Effector CD8-positive, alpha-beta T cell (primary cell): Measurements from ENCODE around the gene NCAPD3.

Experiments used
- DNase-seq: peaks from one replicate; lab custom pipeline; 2025; lab: John Stamatoyannopoulos, UW

Gene NCAPD3

DNA sequence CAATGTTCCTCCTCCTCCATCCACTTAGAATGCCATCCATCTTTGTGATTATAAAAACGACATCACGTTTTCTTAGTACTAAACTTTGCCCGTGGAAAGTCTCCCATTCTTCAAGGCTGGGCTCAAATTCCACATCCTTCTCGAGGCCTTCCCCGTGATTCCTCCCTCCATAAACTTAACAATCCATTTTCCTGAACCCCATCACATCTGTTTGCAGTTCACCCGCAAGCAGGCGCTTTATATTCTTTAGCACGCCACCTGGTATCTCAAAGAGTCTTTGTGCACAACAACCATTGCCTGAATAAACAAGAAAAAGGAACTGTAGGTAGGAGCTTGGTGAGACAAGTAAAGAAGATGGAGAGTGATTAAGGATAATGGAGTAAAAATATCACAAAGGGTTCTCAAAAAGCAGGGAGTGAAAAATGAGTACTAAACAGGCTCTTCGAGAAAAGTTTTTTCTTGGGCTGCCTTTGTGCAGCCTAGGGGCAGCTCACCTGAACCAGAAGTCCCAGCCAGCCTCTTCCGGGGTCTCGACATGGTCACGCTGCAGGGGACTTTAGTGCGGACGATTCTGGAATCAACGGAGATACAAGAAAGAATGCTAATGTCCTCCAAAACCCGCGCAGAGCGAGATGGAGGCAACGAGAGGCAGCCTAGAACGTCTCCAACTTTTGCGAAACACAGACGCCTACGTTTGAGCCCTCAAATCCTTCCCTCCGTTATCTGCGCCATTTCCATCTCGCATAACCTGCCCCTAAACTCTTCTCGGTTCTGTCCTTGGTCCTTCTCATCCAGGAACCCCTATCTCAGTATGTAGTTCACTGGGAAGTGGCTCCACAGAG lies 28.8 kb upstream of the NCAPD3 start:
- DNase-seq = no peak

DNA sequence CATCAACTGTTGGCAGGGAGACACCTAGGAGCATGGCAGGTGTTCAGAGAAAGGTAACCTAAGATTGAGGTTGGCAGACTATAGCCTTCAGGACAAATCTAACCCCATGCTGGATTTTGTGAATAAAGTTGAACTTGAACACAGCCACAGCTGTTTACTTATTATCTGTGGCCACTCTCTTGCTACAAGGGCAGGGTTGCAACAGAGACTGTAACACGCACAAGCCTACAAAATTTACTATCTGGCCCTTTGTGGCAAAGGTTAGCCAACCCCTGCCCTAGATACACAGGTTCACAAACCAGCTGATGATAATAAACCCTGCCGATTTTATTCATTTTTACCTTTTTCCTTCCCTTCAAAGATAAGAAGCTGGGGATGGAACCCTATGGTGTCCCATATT lies 26.9 kb upstream of the NCAPD3 start:
- DNase-seq = no peak

GRCh38 chr11:134250246-134250645 lies 26.5 kb upstream of the NCAPD3 start:
- DNase-seq = no peak

DNA sequence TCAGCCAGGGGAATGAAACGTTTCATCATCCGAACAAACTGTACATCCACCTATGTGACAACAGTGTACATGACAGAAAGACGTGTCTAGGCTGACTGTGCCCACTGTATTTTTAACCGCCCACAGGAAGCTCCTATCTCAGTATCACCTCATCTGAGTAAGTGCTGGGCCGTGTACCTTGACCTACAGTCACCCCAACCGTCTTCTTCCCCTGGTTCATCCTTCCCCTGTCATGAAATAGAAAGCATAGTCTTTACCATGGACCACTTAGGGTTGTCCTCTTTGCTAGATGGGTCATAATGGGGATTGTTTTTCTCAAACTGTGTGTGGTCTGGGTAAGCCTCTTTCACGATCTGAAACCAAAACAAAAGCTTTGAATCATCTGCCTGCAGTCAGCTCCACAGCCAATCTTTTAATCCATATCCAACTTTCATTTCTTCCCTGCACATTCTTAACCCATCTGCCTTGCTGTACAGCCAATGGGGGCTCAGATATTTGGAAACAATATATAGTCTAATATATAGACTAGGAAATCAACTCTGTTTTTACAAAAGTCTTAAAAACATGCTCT lies 25.2 kb upstream of the NCAPD3 start:
- DNase-seq = no peak

DNA sequence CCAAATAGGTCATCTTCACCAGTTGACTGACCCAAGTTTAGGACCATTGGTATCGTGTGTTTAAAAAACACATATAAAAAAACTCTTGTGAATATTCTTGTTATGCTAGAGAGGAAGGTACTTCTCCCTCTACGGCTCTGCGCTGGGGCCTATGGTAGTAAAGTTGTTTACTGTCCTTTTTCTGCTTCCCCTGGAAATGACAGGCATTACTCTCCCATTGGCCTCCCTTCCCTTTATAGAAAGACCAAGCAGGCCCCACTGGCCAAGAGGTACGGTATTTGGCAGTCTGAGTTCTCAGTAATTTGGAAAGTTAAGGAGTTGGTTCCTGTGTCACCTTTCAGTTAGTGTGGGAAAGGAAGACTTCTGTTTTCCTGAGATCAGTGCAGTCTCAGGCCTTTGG lies 22.9 kb upstream of the NCAPD3 start:
- no peak for DNase-seq

DNA sequence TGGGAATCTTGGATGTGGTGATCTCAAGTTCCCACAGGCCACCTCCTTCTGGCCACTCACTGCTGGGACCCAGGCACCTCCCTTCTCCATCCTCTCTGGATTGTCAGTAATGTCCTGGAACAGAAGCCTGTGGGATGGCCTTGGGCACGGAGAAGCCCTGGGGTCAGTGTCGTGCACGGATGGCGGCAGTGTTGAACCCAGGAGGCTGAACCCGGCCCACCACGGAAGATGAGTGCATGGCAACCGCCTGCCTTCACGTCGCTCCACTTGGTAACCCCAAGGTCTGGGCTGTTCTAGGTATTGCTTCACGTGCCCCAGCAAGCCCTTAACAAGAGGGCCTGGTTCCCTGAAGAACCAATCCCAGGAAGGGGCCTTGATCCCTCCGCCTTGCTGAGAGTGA lies 22.3 kb upstream of the NCAPD3 start:
- no peak for DNase-seq

GRCh38 chr11:134245434-134245833 lies 21.7 kb upstream of the NCAPD3 start:
- DNase-seq = no peak

- DNase-seq = no peak
Observed at GRCh38 chr11:134244593-134244992, 20.8 kb upstream of the NCAPD3 start.

DNA sequence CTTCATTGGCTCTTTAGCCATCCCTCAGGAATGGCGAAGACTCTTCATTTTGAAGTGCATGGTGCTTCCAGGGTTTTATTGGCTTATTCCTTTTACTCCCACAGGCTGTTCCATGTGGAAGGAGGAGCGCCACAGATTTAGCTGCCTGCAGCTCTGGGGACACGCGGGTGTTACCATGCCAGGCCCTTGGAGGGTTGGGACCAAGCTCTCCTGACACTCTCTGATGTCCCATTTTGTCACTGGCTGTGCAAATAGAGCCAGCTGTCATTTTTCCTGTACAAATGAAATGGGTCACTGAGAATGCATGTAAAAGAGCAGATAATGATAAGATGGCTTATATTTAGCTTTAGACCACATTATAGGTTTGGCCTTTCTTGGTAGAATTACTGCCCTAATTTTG lies 20.1 kb upstream of the NCAPD3 start:
- no peak for DNase-seq

DNA sequence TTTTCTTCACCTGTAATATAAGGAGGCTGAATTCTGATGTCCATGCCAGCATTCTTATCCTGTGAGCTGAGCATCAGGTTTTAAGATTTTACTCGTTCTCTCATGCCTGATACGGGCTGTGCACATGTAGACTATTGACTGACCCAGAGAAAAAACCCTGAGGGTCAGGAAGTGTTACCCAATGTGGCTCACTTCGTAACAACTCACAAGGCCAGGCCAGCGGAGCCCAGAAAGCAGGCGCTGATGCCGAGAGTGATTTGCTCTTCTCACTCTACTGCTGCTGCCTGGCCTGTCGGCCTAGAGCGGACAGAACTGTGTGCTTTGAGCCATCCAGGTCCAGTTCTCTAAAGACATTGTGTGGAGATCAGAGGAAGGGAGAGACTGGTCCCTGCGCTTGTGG lies 18.6 kb upstream of the NCAPD3 start:
- DNase-seq = no peak

DNA sequence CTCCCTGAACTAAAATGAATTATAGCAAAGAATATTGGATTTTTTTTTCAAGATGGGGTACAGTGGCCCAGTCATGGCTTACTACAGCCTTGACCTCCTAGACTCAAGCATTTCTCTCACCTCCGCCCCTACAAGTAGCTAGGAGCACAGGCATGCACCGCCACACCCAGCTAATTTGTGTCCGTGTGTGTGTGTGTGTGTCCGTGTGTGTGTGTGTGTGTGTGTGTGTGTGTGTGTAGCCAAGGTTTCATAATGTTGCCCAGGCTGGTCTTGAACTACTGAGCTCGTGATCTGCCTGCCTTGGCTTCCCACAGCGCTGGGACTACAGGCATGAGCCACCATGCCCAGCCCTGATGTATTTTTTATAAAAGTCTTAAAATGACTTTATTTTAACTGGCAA lies 16.8 kb upstream of the NCAPD3 start:
- no peak for DNase-seq

- DNase-seq = no peak
Observed at GRCh38 chr11:134238956-134239355, 15.2 kb upstream of the NCAPD3 start.

DNA sequence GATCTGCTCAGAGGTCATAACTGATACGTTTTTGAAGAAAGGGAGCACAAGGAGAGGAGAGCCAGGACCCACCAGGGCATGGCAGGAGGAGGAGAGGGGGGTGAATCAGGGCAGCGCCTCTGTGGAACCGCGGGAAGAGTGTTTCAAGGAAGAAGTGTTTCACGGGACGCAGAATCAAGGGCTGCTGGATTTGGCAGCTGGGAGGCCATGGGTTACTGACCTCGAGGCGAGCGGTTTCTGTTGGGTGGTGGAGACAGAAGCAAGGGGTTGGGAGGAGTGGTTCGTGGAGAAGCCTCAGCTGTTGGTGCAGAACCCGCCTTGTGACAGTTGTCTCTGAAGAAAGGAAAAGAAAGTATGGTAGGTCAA lies 13.8 kb upstream of the NCAPD3 start:
- no peak for DNase-seq

GRCh38 chr11:134236834-134237556 lies 13.2 kb upstream of the NCAPD3 start:
- DNase-seq = no peak

DNA sequence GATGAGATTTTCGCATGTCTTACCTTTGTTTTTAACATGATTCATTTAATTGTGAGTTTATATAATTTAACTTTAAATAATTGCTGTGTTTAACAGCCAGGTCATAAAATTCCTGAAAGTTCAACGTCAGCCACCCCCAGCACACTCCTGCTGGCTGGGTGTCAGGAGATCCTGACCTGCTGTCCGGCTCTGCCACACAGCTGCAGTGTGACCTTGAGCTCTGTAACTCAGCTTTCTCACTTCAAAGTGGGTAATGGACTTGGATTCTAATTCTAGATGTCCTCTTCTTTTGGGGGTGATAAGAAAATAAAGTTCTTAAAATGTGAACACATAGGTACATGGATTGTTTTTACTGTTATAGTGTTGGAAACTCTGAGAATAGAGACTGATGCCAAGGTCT lies 11.6 kb upstream of the NCAPD3 start:
- DNase-seq = no peak

DNA sequence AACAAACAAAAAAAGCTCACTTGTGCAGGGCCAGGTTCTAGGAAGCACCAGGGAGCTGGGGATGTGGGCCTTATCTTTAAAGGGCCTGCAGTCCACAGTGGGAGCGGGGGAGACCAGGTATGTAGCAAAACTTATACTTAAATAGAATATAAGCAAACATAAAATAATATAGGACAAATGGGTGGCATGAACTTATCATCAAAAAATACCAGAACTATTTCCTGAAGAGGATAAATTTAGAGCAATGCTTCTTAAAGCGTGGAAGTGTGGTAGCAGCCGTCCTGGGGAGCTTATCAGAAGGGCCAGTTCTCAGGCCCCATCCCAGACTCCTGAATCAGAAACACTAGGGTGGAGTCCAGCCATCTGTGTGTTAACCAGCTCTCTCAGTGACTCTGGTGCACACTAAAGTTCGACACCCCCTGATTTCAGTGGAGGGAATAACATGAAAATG lies 10.0 kb upstream of the NCAPD3 start:
- DNase-seq = no peak

DNA sequence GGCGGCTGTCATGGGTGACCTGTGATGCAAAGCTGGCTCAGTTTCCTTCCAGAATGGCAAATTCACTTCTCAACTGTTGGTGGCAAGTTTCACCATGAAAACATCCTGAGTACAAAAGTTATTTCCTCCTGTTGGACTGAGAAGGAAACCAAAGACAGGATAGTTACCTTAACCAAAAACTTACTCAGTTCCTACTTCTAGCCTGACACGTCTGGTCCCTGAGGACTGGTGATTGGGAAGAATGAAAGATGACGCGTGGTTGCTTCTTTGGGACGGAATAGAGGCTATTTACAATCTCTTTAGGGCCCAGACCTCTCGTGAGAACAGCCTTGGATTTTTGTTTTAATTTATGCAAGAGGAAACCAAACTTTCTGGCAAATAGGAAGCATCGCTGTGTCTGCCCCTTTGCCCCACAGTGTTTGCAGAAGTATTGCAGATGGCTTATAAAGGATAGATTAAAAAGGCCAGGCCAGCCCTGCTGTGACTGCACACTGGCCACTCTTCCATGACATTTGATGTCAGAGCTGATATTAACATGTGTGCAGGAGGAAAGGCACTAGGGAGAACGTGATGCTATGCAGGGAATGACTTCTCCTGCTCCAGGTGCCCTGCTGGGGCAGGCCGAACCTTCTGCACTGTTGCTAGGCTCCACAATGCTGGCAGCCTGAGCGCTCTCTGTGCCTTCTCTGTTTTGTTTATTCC lies 8.3 kb upstream of the NCAPD3 start:
- no peak for DNase-seq

- DNase-seq = no peak
Observed at GRCh38 chr11:134230339-134230738, 6.6 kb upstream of the NCAPD3 start.

DNA sequence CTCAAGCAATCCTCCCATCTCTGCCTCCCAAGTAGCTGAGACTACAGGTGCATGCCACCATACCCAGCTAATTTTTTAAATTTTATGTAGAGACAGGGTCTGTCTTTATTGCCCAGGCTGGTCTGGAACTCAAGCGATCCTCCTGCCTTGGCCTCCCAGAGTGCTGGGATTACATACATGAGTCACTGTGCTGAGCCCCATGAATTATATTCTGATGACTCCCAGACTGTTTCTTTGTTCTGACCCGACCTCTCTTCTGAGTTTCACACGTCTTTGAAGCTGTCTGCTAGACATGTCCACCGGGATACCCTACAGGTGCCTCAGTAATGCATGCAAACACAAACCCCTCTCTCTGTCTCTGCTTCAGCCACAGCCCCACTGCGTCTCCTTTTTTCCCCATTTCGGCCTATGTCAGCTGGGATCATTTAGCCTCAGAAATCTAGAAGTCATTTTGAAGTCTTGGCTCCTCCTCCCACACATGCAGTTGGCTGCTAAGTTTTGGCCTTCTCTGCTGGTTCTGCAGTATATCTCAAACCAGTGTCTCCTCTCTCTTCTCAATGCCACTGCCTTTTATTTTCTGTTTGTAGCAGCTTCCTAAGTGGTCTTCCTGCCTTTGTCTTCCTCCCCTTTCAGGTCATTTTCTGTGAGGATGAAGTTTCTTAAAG lies 5.5 kb upstream of the NCAPD3 start:
- no peak for DNase-seq

- no peak for DNase-seq
Observed at GRCh38 chr11:134228625-134229024, 4.9 kb upstream of the NCAPD3 start.

DNA sequence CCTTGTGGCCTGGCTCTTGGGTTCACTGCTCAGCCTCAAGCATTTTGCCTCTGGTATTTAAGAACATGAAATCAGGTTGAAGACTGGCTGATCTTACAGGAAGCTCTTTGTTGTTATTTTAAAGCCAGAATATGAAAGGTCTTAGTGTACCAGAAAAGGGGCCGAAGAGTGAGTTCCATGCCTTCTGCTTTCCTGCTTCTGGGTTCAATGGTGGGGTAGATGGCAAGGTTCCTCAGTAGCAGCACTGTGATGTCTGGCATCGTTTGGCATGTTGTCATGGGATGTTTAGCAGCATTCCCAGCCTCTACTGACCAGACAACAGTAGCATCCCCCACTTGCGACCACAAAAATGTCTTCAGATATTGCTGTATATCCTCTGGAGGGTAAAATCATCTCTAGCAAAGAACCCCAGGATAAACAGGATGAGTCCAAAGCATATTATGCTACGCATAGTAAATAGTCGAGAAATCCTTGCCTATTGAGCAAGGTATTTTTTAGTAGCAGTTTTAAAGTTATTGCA lies 3.1 kb upstream of the NCAPD3 start:
- no peak for DNase-seq
